ENCODE data around the gene PLK4. TPM values are rescaled to one million over a fixed set of nuclear protein-coding genes. Genes with fewer than 3 reads are reported as not detected.
"Not testable (repeated sequence)": the region's sequence is repeated elsewhere in the genome, so short reads cannot be mapped to it uniquely, and the experiment has no call there.

Gene PLK4
- total RNA-seq (2014; rRNA removed; shearing (Covaris generic)), result 13.8 and 18.6 TPM in 2 replicates

DNA sequence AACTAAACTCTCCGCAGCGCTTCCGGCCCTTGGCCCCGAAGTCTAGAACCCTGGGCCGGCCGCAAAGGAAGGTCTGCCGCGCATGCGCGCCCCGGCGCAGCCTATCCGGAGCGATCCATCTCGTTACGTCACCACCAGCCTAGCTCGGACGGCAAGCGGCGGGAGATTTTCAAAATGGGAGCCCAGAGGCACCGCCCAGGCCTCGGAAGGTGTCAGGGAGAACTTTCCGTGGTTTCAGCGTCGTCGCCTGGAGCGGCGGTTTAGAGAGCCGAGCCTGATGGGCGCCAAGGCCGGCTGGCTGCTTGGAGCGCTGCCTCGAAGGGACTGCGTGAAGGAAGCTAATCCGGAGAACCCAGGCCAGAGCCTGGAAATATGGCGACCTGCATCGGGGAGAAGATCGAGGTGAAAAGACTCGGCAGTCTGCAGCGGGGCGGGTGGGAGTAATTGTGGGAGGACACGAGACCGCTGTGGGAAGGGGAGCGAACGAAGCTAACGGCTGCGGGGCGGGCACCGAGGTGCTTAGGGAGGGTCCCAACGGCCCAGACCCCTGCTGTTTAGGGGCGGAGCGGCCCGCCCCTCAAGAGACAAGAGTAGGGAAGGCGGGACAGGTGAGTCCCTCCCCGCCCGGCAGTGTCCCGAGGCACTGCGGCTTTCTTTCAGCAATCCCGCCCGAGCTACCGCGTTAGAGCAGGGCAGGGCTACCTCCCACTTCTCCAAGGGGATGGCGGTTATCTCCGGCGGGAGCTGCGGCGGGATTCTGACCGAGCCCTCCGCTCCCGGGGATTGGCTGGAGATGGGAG is at the start of gene PLK4:
Gene PLK4 (plus strand): TSS at position 131 of the 800 bp plus-strand sequence. CDS start 242 bp downstream, at position 373.
- DNase-seq (ENCODE audit: low read depth), result peak; percentile 93

DNA sequence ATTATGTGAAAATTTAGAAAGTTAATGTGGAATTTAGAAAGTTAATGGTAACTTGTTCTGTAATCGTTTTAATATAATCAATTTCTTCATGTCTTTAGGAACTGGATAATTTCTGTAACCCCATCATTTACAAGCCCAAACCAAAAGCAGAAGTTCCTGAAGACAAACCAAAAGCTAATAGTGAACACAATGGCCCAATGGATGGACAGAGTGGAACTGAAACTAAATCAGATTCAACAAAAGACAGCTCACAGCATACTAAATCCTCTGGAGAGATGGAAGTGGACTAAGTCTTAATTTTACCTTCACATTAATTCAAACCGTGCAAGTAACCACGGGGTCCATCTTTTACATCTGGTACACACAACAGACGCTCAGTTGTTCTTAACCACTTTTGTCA is 48.1 kb upstream of the PLK4 start:
- DNase-seq (ENCODE audit: low read depth), result no peak

DNA sequence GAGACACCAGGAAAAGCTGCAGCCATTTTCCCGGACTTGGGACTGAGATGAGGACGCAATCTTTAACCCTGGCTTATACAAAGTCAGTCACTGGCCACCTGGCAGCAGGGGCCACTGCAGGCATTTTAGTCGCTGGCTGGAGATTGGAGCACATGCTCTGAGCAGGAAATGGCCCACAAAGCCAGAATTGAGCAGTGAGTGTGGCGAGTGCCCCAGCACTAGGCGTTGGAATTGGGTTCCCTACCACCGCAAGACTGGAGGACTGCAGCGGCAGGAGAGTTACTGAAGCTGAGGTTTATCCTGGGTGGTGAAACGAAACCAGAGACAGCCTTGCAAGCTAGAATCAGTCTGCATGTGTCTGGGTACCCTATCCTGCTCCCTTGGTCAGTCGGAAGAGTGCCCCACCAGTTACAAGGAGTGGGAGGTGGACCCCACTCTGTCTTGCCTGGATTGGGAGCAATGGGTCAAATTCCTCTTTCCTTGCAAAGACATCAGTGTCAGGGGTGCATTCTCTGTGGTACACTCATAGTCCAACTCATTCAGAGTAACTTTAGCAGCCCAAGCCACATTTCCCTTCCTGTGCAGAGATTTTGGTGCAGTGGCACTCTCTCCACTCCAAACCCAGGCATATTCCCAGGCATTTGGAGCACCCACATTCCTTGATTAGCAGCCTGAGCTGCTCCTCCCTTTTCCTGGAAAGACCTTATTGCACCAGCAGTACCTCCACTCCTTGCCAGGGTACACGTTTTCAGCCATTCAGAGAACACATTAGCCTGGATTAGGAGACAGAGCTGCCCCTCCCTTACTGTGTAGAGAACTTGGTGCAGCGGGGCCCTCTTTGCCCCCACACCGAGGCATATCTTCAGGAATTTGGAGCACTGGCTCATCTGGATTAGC is 36.7 kb upstream of the PLK4 start:
- DNase-seq (ENCODE audit: low read depth), result no peak

DNA sequence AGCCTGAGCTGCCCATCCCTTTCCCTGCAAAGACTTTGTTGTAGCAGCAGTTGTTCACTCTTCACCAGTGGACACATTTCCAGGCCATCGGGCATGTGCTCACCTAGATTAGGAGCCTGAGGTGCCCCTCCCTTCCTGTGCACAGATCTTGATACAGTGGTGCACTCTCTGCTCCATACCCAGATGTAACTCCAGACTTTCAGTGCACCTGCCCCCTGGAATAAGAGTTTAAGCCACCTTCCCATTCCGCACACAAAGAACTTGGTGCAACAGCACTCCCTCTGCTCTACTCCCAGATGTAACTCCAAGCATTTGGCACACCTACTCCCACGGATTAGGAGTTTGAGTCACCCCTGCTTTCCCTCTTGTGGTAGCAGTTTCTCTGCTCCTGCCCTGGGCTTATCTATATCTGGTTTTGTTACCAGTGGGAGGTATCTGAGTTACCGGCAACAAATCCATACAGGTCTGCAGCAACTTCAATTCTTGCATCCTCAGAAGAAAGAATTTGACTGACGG is 36.0 kb upstream of the PLK4 start:
- DNase-seq (ENCODE audit: low read depth), result peak; percentile 4

GRCh38 chr4:127846061-127846460 is 34.6 kb upstream of the PLK4 start:
- DNase-seq (ENCODE audit: low read depth), result no peak

- DNase-seq (ENCODE audit: low read depth), result no peak
Measured at GRCh38 chr4:127846765-127847164, 33.9 kb upstream of the PLK4 start.

- DNase-seq (ENCODE audit: low read depth), result peak; percentile 21
Measured at GRCh38 chr4:127849505-127850234, 31.0 kb upstream of the PLK4 start.

DNA sequence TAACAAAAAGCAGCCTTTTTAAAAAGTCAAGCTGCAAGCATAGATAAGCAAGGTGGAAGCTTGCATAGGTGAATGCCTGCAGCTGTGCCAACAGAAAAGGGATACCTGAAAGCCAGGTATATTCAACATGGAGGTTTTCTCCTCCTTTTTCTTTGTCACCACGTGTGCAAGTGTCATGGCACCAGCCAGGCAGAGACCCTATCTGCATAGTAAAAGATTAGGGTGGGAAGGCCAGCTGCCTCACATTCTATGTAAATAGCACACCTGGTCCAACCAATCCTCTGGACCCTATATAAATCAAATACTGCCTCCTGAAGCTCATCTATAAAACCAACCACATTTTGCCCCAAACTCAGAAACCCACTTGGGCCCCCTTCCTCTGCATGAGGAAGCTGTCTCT is 28.0 kb upstream of the PLK4 start:
- no peak for DNase-seq (ENCODE audit: low read depth)

- no peak for DNase-seq (ENCODE audit: low read depth)
Measured at GRCh38 chr4:127856196-127856812, 24.4 kb upstream of the PLK4 start.

GRCh38 chr4:127856813-127857447 is 23.8 kb upstream of the PLK4 start:
- peak; percentile 93 for DNase-seq (ENCODE audit: low read depth)

DNA sequence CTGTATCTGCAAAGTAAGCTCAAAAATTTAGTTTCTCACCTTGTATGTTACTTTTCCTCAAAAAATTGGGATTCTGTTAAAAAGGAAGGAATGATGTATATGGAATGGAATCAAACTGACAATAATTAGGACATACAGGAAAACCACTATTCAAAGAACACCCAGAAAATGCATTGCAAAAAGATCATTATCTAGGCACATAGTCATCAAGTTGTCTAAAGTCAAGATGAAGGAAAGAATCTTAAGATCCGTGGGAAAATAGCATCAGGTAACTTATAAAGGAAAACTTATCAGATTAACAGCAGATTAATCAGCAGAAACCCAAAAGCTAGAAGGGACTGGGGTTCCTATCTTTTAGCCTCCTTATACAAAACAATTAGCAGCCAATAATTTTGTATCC is 23.1 kb upstream of the PLK4 start:
- DNase-seq (ENCODE audit: low read depth), result peak; percentile 52

DNA sequence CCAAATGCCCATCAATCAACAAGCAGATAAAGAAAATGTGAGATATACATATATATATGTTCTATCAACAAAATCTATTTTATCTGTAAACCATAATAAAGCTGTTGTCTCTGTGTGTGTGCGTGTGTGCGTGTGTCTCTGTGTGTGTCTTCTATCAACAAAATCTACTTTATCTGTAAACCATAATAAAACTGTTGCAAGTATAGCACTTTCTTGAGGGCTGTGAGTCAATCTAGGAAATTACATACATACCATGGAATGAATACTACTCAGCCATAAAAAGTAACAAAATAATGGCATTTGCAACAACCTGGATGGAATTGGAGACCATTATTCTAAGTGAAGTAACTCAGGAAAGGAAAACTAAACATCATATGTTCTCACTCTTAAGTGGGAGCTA is 12.5 kb upstream of the PLK4 start:
- DNase-seq (ENCODE audit: low read depth), result no peak

DNA sequence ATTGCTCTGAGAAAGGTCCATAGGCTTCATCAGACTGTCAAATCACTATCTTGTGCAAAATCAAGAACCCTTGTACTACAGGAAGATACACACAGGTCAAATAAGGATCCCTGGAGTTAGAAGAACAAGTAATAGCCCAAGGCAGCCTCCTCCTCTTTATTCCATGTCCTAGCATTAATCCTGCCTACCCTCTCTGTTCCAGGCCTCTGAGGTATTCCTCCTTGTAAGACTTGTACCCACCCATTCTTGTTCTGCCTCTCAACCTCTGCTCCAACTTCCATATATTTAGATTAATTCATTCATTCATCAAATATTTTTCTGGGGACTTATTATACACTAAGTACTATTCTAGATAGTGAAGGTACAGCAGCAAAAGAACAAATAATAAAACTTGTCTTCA is 10.4 kb upstream of the PLK4 start:
- no peak for DNase-seq (ENCODE audit: low read depth)

DNA sequence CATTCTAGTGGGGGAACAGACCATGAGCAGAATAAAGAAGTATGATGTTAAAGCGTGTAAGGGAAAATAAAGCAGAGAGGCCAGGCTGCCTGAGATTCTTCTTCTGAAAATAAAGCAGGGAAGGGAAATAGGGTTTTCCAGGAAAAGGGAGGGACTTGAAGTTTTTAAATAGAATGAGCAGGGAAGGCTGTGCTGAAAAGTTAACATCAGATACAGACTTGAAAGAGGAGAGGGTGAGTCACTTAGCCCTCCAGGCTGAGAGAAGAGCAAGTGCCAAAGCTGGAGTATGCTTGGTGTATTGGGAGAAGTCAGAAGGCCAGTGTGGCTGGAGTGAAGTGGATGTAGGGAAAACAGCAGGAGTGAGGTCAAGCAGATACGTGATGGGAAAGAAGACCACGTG is 10.0 kb upstream of the PLK4 start:
- peak; percentile 90 for DNase-seq (ENCODE audit: low read depth)

DNA sequence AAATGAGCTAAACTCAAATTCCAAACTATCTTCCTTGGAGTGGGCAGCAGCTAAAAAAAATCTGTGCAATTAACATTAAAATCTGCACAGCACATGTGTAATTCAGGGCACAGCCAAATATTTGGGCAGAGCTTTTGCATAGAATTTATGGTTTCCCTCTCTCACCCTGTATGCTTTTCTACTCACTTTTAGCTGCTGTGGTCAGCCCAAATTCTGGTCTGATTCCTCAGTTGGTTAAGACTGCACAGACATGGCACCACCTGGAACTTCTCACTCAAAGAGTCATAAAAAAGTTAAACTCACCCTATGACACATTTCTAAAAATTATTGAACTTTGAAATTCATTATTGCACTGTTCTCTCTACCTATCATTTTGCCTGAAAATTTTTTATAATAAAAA is 4.9 kb upstream of the PLK4 start:
- DNase-seq (ENCODE audit: low read depth), result no peak

- no peak for DNase-seq (ENCODE audit: low read depth)
Measured at GRCh38 chr4:127881563-127881864, 821 bp downstream of the PLK4 start.

DNA sequence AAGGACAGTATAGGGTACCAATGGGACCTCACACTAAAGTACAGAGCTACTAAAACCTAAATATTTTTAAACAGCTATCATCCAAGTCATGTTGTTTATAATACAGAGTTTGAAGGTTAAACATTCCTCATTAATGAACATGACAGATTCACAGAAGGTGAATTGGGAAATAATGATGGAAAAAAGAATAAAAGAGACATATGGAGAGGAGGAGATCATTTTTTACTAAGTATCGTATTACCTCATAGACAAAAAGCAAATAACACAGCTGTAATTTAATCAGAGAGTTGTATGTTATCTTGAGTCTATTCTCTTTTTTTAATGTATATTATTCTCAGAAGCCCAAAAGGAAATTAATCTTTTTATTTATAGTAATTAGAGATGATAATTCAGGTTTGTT is 7.9 kb downstream of the PLK4 start:
- no peak for DNase-seq (ENCODE audit: low read depth)

GRCh38 chr4:127889903-127890302 is 9.2 kb downstream of the PLK4 start:
- peak; percentile 3 for DNase-seq (ENCODE audit: low read depth)

DNA sequence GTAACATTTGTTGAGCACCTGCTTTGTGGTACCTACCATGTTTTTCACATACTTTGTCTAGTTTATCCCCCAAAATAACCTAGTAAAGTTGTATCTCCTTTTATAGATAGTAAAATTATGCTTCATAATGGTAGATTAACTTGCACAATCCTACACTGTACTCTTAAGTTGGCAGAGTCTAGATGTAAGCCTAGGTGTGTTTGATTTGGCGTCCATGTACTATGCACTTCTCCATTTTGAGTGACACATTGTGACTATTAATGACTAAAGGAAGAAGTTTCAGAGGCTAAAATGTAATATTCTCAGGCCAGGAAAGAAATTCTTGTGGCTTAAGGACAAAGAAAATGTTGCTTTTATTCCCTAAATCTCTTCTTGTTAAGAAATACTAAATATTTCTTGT is 15.4 kb downstream of the PLK4 start:
- DNase-seq (ENCODE audit: low read depth), result no peak

DNA sequence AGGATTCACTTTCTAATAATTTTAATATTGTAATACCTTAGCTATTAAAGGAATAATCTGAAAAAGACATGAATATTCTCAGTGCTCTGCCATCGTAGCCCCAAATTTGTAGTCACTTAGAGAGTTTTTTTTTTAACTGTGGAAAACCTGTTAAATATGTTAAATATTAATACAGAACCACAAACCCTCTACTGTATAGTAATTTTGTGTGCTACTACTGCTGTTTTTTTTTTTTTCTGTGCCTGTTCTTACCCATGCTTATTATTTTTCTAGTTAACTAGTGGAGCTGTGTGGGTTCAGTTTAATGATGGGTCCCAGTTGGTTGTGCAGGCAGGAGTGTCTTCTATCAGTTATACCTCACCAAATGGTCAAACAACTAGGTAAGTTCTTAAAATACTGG is 15.8 kb downstream of the PLK4 start:
- DNase-seq (ENCODE audit: low read depth), result no peak

GRCh38 chr4:127899682-127900081 is 19.0 kb downstream of the PLK4 start:
- DNase-seq (ENCODE audit: low read depth), result not testable (repeated sequence)
